Measurements from ENCODE around the gene CNTNAP2. TPM values are rescaled to one million over a fixed set of nuclear protein-coding genes. Genes with fewer than 3 reads are reported as not detected.

The CNTNAP2 gene
- total and polyA plus RNA-seq, 2 of the 8 experiments (the other 6 are each of a cell fraction or from before 2014, with no cell fraction given), result 27.9 to 71.0 TPM

GRCh38 chr7:147968046-147968610 lies 1851.5 kb downstream of the CNTNAP2 start:
- 90% methylated on average over 5 of the region's 5 CpGs; no CpG with 5 or more reads in 1 of the 2 experiments for WGBS, 2 experiments (ENCODE audit: extremely low coverage in 1 of 2, insufficient coverage in 1 of 2, insufficient read length in 1 of 2, insufficient replicate concordance in 2 of 2, low coverage in 1 of 2, low lambda C conversion rate in 2 of 2, missing lambda C conversion rate in 1 of 2)
- TF ChIP-seq TAF1 (IDR thresholded peaks at IDR 0.05; ENCODE audit: low read depth, low read length), result no peak

More at GRCh38 chr7:147968046-147968610, 1851.5 kb downstream of the CNTNAP2 start:
- Histone ChIP-seq H2BK5ac (ENCODE audit: low read depth, low read length) (no peak overlapping the region), H3K23me2 (ENCODE audit: low read depth, low read length) (no peaks in the 10 kb centered on the region), H3K79me2 (ENCODE audit: control insufficient read depth in 1 of 2, insufficient read depth in 2 of 2, low read length in 2 of 2) (no peaks in the 10 kb centered on the region), H3K4me1 (replicated peaks in 1 of 4; ENCODE audit: control insufficient read depth in 3 of 4, insufficient read depth in 4 of 4, low read length in 3 of 4) (no peaks in the 10 kb centered on the region), H2BK120ac (replicated peaks; ENCODE audit: low read depth, low read length) (no peak overlapping the region), H3K14ac (ENCODE audit: insufficient read length) (no peak overlapping the region), H3K9me3 (ENCODE audit: insufficient read depth in 2 of 2, low read depth in 1 of 2, low read length in 1 of 2) (no peaks in the 10 kb centered on the region), H2BK20ac (ENCODE audit: low read length) (no peak overlapping the region), H3K23ac (ENCODE audit: insufficient read length) (no peak overlapping the region), H2BK12ac (ENCODE audit: low read depth, low read length) (no peak overlapping the region), H2AK5ac (ENCODE audit: low read depth, low read length) (no peak overlapping the region), H3K79me1 (ENCODE audit: low read depth, low read length) (no peaks in the 10 kb centered on the region), H3K4me2 (ENCODE audit: insufficient read depth in 1 of 2, low read depth in 2 of 2, low read length in 2 of 2) (no peak overlapping the region), H3K36me3 (ENCODE audit: control insufficient read depth in 2 of 4, insufficient read depth in 4 of 4, low read length in 3 of 4) (no peaks in the 10 kb centered on the region), H4K8ac (ENCODE audit: extremely low read depth, insufficient read depth, low read length) (no peak overlapping the region), H4K5ac (ENCODE audit: insufficient read length, low read depth, low read length) (no peak overlapping the region), H3K56ac (replicated peaks; ENCODE audit: insufficient read length, low read depth, low read length) (no peak overlapping the region), H3K4me3 (ENCODE audit: extremely low read depth in 1 of 4, insufficient read depth in 2 of 4, low read depth in 3 of 4, low read length in 4 of 4) (no peak overlapping the region), H3K4ac (replicated peaks; ENCODE audit: insufficient read length, low read depth, low read length) (no peak overlapping the region), H2AFZ (ENCODE audit: low read length) (peak overlapping the region; percentile 46; the same call in 1 of the 2 replicates), H3K27me3 (replicated peaks in 1 of 4; ENCODE audit: control insufficient read depth in 3 of 4, extremely low read depth in 1 of 4, insufficient read depth in 3 of 4, low read length in 3 of 4) (no peaks in the 10 kb centered on the region), H3K18ac (ENCODE audit: extremely low read depth, low read length) (no peak overlapping the region), H4K20me1 (replicated peaks in 1 of 2; ENCODE audit: control insufficient read depth in 1 of 2, insufficient read depth in 2 of 2, low read length in 2 of 2) (no peaks in the 10 kb centered on the region), H3K27ac (ENCODE audit: low read depth, low read length) (no peak overlapping the region), H4K91ac (replicated peaks; ENCODE audit: insufficient read length, low read length) (no peak overlapping the region), H2BK15ac (ENCODE audit: low read length) (no peak overlapping the region), H3K9ac (replicated peaks in 1 of 4; ENCODE audit: extremely low read depth in 1 of 4, low read depth in 3 of 4, low read length in 3 of 4) (no peak overlapping the region)
- DNase-seq (ENCODE audit: low read depth in 1 of 2, low spot score in 2 of 2), result no peak
- ChIA-PET CTCF (ENCODE audit: partially characterized antibody) (interaction anchor here (1.1 kb wide), 1 partner anchor 21 kb away, joined by 3 read pairs; no protein-coding TSS in a partner anchor), POLR2A (ENCODE audit: partially characterized antibody) (no interaction called here)
- no peak for FAIRE-seq
